ACC112 (cell line): ENCODE measurements around the gene SUPT20HL2.
"Not testable (repeated sequence)": the region's sequence is repeated elsewhere in the genome, so short reads cannot be mapped to it uniquely, and the experiment has no call there.

Experiments used
- H2AFZ ChIP-seq: fragments of 200-600 bp; sonication (generic); one replicate; pipeline ENCODE4 v1.6.0; 2017; ENCODE audit warnings: antibody characterized with exemption, low read length; ENCODE audit not compliant: unreplicated experiment
- H3K27ac ChIP-seq: fragments of 200-600 bp; sonication (generic); 2 replicates; pipeline ENCODE4 v1.5.1; 2014; ENCODE audit warnings: low read depth, mild to moderate bottlenecking, antibody characterized with exemption, low read length, moderate library complexity
- H3K27me3 ChIP-seq: fragments of 200-600 bp; sonication (generic); 2 replicates; pipeline ENCODE4 v1.6.1; 2014; ENCODE audit warnings: mild to moderate bottlenecking, antibody characterized with exemption, low read length, moderate library complexity, mixed read lengths; ENCODE audit not compliant: insufficient read depth
- H3K36me3 ChIP-seq: fragments of 200-600 bp; sonication (generic); 2 replicates; pipeline ENCODE4 v1.6.1; 2016; ENCODE audit warnings: mild to moderate bottlenecking, antibody characterized with exemption, low read length, moderate library complexity, mixed read lengths; ENCODE audit not compliant: insufficient read depth
- H3K4me1 ChIP-seq: fragments of 200-600 bp; sonication (generic); one replicate; pipeline ENCODE4 v1.6.1; 2016; ENCODE audit warnings: low read length, mixed read lengths; ENCODE audit not compliant: insufficient read depth, unreplicated experiment, control insufficient read depth
- H3K4me3 ChIP-seq: fragments of 200-600 bp; sonication (generic); 2 replicates; pipeline ENCODE4 v1.5.1; 2014; ENCODE audit warnings: mild to moderate bottlenecking, low read depth, low read length
- H3K79me2 ChIP-seq: fragments of 200-600 bp; sonication (generic); one replicate; pipeline ENCODE4 v1.6.0; 2016; ENCODE audit warnings: low read length; ENCODE audit not compliant: control insufficient read depth, unreplicated experiment, insufficient read depth

SUPT20HL2 gene

DNA sequence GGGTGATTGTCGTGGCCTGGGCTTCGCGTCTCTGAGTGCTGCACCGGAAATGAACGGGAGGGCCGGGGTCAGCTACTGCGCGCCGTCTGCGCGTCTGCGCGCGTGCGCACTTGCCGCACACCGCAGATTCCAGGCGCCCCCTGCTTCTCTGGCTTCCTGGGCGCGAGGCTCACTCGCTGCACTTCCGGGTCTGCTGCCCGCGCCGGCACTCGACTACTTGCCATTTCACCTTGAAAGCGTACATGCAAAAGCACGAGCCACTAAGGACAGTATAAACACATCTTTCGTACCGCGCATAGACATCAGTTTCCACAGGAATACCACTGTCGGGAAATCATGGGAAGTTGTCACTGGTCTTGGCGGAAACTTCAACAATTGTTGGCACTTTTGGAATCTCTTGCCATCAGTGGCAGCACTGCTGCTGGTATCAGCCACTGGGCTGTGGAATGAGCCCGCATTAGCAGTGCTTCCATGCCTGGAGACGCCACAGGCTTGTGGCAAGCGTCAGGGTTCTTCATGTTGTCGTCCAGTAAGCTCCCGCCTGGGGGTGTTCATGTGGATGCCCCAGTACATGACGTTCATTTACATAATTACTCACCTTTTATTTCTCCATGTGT, at the start of gene SUPT20HL2:
Gene SUPT20HL2, minus strand, starts transcription at position 51 of the 617 bp plus-strand sequence. CDS start 754 bp downstream, outside the sequence.
- Histone ChIP-seq H3K4me1 (no peaks in the 10 kb centered on the region), H3K27me3 (0 out of 2 replicates have a peak, but pooled peaks cover 5% of the 10 kb centered on the region), H3K79me2 (no peaks in the 10 kb centered on the region), H3K36me3 (no peaks in the 10 kb centered on the region), H2AFZ (no peak within 1 kb of the TSS), H3K4me3 (no peak within 1 kb of the TSS), H3K27ac (no peak within 1 kb of the TSS)

DNA sequence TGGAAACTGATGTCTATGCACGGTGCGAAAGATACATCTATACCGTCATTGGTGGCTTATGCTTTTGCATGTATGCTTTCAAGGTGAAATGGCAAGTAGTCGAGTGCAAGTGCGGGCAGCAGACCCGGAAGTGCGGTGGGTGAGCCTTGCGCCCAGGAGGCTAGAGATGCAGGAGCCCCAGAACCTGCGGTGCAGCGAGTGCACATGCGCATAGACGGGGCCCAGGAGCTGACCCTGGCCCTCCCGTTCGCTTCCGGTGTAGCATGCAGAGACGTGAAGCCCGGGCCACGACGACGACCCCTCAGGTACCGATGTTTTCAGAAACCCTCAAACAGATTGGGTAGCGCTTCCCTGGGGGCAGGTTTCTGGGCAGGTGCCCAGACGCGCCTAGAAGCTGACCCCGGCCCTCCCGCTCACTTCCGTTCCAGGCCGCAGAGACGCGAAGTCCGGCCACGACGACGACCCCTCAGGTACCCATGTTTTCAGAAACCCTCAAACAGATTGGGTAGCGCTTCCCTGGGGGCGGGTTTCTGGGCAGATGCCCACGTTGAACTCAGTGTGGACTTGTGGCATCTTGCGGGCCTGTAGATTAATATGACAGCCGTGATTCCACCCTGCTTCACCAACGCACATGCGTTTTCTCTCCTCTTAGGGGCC, 48.3 kb upstream of the SUPT20HL2 start:
- H3K27me3 ChIP-seq, H3K79me2 ChIP-seq, H3K27ac ChIP-seq, H3K36me3 ChIP-seq, H3K4me1 ChIP-seq, H2AFZ ChIP-seq, H3K4me3 ChIP-seq: not testable (repeated sequence)

DNA sequence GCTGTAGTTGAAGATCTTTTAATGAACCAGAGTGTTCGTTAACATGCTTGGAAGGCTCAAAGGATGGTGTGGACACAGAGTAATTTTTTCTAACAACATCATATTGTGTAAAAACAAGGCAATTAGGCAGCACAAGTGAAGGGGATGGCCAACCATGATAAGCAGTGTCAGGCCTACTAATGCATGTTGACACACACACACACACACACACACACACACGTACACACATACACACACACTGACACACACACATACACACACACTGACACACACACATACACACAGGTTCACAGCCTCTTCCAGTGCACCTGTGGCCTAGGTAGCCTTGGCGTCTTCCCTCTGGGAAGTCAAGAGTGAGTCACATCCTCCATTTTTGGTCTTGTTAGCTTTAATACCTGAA, 46.4 kb upstream of the SUPT20HL2 start, which contains the start of gene SUPT20HL1:
Gene SUPT20HL1, plus strand, starts transcription at position 368 of the 400 bp plus-strand sequence. CDS start 2,122 bp downstream, outside the sequence.
- Histone ChIP-seq H3K79me2 (no peaks in the 10 kb centered on the region), H3K27me3 (no peaks in the 10 kb centered on the region), H3K36me3 (no peaks in the 10 kb centered on the region), H3K4me1 (peaks cover 12% of the 10 kb centered on the region), H3K4me3 (no peak within 1 kb of the TSS), H3K27ac (no peak within 1 kb of the TSS), H2AFZ (no peak within 1 kb of the TSS)

DNA sequence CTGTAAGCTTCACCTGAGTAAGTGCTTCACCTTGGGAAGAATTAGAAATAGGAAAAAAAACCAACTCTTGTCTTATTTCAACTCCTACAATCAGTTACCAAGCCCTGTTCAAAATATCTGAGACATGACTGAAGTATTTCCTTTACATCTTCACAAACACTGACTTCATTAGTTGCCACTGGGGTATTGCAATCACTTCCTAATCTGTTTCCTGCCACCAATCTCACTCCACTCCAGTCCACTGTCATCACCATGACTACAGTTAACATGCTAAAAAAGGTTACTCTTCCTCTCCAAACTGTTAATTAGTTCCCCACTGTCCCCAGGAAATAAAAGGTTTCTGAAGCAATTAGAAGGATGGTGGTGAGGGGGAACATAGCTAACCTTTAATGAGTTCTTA, 43.2 kb upstream of the SUPT20HL2 start:
- Histone ChIP-seq H3K79me2 (no peaks in the 10 kb centered on the region), H2AFZ (no peak overlapping the region), H3K4me3 (no peak overlapping the region), H3K27ac (no peak overlapping the region), H3K27me3 (no peaks in the 10 kb centered on the region), H3K4me1 (peaks cover 14% of the 10 kb centered on the region), H3K36me3 (no peaks in the 10 kb centered on the region)

DNA sequence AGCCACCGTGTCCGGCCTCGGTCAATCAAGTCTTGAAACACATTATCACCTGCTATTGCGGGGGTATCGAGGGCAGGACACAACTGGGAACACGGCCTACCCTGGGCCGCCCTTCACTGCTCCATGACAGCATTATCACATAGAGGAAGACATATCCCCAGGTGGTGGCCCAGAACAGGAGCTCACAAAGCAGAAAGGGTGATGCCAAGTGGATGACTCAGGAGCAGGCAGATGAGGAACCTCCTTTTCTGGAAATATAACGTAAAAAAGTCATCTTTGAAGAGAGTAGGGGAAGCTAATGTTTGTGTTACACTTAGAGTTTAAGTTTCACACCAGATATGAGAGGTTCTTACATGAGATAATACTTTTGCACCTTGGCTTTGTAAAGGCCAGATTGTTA, 41.2 kb upstream of the SUPT20HL2 start:
- no peaks in the 10 kb centered on the region for H3K79me2 ChIP-seq
- no peaks in the 10 kb centered on the region for H3K27me3 ChIP-seq
- H3K4me1 ChIP-seq = peaks cover 14% of the 10 kb centered on the region
- H3K36me3 ChIP-seq = no peaks in the 10 kb centered on the region
- no peak overlapping the region for H3K4me3 ChIP-seq
- H2AFZ ChIP-seq = no peak overlapping the region
- H3K27ac ChIP-seq = no peak overlapping the region

DNA sequence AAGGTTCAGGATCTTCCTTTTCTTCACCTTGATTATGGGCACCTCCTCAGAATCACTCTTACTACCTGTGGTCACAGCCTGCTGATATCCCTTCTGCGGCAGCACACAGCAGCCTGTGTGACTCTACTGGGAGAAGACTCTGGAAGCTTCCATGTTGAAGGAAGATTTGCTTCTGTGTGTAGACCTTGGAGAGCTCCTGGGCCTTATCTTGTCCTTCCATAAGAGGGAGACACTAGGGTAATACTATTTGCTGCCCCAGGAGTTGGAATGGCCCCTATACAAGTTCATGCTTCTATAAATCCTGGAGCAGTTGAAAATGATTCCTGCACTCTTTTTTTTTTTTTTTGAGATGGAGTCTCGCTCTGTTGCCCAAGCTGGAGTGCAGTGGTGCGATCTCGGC, 36.3 kb upstream of the SUPT20HL2 start:
- H3K27me3 ChIP-seq = no peaks in the 10 kb centered on the region
- H3K79me2 ChIP-seq = no peaks in the 10 kb centered on the region
- H3K4me1 ChIP-seq = peaks cover 1% of the 10 kb centered on the region
- H3K4me3 ChIP-seq = no peak overlapping the region
- H3K36me3 ChIP-seq = no peaks in the 10 kb centered on the region
- H2AFZ ChIP-seq = no peak overlapping the region
- H3K27ac ChIP-seq = no peak overlapping the region

DNA sequence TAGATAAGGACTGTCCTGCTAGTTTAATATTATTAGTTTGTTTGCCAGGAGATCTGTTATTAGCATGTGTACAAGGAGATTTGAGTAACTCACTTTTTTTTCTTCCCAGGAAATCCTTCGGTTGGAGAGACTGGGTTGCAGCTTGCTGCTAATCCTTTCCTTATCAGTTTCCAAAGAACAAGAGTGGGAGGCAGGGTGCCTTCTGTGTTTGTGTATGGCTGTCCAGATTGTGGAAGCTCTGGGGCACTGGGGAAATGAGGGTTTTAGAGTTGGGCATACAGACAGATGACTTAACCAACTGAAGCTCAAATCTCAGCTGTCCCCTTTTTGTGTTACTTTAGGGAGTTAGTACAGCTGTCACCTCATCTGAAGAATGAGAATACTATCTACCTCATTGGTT, 34.0 kb upstream of the SUPT20HL2 start:
- Histone ChIP-seq H3K27ac (no peak overlapping the region), H3K79me2 (no peaks in the 10 kb centered on the region)

DNA sequence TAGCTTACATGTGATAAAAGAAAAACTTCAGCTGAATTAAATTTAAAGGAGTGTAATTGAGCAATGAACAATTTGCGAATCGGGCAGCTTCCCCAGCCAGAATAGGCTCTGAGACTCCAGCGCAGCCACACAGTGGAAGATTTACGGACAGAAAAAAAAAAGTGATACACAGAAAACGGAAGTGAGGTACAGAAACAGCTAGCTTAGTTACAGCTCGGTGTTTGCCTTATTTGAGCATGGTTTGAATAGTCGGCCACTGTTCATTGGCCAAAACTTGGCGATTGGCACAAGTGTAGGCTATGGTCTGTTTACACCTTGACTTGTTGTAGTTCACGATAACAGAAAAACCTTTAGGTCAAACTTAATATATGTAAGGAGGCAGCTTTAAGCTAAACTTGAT, 29.9 kb upstream of the SUPT20HL2 start:
- Histone ChIP-seq H3K27ac (no peak overlapping the region), H3K4me1 (peaks cover 8% of the 10 kb centered on the region), H2AFZ (no peak overlapping the region), H3K4me3 (no peak overlapping the region), H3K27me3 (no peaks in the 10 kb centered on the region), H3K79me2 (no peaks in the 10 kb centered on the region), H3K36me3 (no peaks in the 10 kb centered on the region)

More for the DNA sequence above, 34.0 kb upstream of the SUPT20HL2 start:
- no peak overlapping the region for H2AFZ ChIP-seq
- no peak overlapping the region for H3K4me3 ChIP-seq
- no peaks in the 10 kb centered on the region for H3K4me1 ChIP-seq
- H3K36me3 ChIP-seq = no peaks in the 10 kb centered on the region
- no peaks in the 10 kb centered on the region for H3K27me3 ChIP-seq

DNA sequence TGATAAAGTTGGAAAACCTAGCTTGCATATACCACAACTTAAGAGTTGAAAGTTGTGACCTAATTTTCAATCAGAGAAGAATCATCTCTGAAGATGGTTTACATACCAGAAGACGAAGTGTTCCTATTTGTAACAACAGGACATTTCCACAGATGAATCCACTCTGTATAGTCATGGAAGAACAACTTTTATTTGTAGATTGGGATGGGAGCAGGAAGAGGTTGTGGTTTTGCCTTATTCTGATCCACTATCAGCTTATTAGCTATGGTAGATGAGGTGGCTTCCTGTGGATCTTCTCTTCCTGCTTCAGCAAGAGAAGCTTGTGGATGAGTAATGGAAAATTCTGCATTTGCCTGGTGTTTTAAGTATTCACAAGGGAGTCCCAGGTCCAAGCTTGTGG, 27.9 kb upstream of the SUPT20HL2 start:
- no peak overlapping the region for H3K4me3 ChIP-seq
- H3K4me1 ChIP-seq = peaks cover 8% of the 10 kb centered on the region
- peak overlapping the region; percentile 46 for H3K27ac ChIP-seq
- no peaks in the 10 kb centered on the region for H3K79me2 ChIP-seq
- peak overlapping the region; percentile 2 for H2AFZ ChIP-seq
- no peaks in the 10 kb centered on the region for H3K27me3 ChIP-seq
- no peaks in the 10 kb centered on the region for H3K36me3 ChIP-seq

DNA sequence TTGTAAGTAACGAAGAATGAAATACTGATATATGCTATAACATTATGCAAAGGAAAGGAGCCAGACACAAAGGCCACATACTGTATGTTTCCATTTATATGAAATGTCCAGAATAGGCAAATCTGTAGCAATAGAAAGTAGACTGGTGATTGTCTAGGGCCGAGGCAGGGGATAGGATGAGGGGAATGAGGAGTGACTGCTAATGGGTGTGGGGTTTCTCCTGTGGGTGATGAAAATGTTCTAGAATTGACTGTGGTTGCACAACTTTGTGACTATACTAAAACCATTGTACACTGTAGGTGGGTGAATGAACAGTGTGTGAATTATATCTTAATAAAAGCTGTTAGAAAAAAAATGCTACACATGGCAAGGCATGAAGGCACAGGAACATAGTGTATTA, 26.6 kb upstream of the SUPT20HL2 start:
- Histone ChIP-seq H3K79me2 (no peaks in the 10 kb centered on the region), H2AFZ (no peak overlapping the region), H3K4me1 (peaks cover 8% of the 10 kb centered on the region), H3K27me3 (no peaks in the 10 kb centered on the region), H3K27ac (no peak overlapping the region), H3K36me3 (no peaks in the 10 kb centered on the region), H3K4me3 (no peak overlapping the region)

DNA sequence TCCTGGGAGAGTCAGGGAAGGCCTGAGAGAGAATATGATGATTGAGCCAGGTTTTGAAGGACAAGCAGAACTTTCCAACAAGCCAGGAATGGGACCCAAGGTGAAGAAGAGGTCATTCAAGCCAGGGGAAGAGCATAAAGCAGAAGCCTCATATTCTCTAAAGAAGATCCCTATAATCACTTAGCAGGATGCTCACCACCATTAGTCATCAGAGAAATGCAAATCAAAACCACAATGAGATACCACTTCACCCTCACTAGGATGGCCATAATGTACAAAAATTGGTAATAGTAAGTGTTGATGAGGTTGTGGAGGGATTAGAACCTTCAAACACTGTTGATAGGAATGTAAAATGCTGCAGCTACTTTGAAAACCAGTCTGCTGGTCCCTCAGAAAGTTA, 26.0 kb upstream of the SUPT20HL2 start:
- Histone ChIP-seq H3K79me2 (no peaks in the 10 kb centered on the region), H3K27me3 (no peaks in the 10 kb centered on the region), H3K36me3 (no peaks in the 10 kb centered on the region), H2AFZ (no peak overlapping the region), H3K4me3 (no peak overlapping the region), H3K27ac (no peak overlapping the region), H3K4me1 (peaks cover 8% of the 10 kb centered on the region)
